GM06990 (cell line): ENCODE results near the gene CAPN13.

Experiments used
- DNase-seq: peaks from one replicate; pipeline ENCODE4 v3.0.0-alpha.2; 2011; ENCODE audit not compliant: insufficient read length; ENCODE audit errors: extremely low read depth
- H3K27me3 ChIP-seq: replicated peaks from 2 replicates; pipeline ENCODE4 v1.6.0; 2011; ENCODE audit warnings: low read length; ENCODE audit not compliant: control insufficient read depth, insufficient read depth
- H3K36me3 ChIP-seq: 2 replicates; pipeline ENCODE4 v1.5.1; 2011; ENCODE audit warnings: low read length; ENCODE audit not compliant: control insufficient read depth, insufficient read depth
- H3K4me3 ChIP-seq: replicated peaks from 2 replicates; pipeline ENCODE4 v1.5.1; 2011; ENCODE audit warnings: low read depth, mild to moderate bottlenecking, control low read depth, low read length
- TF ChIP-seq, protein P1 (sequence below): IDR thresholded peaks from 2 replicates; pipeline ENCODE4 v1.5.1; 2011; ENCODE audit warnings: low read length, control low read depth, mild to moderate bottlenecking, inconsistent platforms; ENCODE audit not compliant: insufficient read depth, poor library complexity, severe bottlenecking

The CAPN13 gene

DNA sequence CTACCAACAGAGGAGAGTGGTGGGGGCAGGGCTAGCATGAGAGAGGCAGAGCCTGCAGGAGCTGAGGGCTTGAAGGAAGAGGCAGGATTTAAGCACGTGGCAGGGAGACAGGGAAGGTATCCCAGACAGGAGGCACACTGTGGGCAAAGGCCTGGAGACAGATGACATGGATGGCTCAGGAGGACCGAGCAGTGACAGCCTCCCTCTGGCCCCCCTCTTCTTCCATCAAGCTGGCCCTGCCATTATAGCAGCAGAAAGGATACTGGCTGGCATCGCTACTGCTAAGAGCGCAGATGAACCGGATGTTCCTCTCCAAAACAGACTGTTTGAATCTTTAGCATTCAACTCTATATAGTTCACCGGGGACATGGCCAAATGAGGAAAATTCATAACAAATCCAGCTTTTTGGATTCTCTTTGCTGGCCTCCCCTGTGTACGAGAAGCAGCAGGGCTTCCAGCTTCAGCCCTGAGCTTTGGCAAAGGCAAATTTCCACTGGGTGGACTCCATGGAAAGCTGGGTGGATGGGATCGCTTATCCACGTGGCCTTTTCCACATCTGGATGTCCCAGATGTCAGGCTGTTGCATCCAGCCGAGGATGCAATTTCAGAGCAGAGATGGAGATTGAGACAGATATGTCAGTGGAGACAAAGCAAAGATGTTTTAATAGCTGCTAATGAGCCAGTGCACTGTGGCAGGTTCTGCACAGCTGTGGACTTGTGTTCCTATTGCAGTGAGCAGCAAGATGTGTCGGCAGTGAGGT lies 36.2 kb downstream of the CAPN13 start:
- TF ChIP-seq, protein P1, sequence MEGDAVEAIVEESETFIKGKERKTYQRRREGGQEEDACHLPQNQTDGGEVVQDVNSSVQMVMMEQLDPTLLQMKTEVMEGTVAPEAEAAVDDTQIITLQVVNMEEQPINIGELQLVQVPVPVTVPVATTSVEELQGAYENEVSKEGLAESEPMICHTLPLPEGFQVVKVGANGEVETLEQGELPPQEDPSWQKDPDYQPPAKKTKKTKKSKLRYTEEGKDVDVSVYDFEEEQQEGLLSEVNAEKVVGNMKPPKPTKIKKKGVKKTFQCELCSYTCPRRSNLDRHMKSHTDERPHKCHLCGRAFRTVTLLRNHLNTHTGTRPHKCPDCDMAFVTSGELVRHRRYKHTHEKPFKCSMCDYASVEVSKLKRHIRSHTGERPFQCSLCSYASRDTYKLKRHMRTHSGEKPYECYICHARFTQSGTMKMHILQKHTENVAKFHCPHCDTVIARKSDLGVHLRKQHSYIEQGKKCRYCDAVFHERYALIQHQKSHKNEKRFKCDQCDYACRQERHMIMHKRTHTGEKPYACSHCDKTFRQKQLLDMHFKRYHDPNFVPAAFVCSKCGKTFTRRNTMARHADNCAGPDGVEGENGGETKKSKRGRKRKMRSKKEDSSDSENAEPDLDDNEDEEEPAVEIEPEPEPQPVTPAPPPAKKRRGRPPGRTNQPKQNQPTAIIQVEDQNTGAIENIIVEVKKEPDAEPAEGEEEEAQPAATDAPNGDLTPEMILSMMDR: no peak
- Histone ChIP-seq H3K36me3 (no peaks in the 10 kb centered on the region), H3K4me3 (no peak overlapping the region), H3K27me3 (no peaks in the 10 kb centered on the region; the same call in none of the 2 replicates)
- DNase-seq: no peak

DNA sequence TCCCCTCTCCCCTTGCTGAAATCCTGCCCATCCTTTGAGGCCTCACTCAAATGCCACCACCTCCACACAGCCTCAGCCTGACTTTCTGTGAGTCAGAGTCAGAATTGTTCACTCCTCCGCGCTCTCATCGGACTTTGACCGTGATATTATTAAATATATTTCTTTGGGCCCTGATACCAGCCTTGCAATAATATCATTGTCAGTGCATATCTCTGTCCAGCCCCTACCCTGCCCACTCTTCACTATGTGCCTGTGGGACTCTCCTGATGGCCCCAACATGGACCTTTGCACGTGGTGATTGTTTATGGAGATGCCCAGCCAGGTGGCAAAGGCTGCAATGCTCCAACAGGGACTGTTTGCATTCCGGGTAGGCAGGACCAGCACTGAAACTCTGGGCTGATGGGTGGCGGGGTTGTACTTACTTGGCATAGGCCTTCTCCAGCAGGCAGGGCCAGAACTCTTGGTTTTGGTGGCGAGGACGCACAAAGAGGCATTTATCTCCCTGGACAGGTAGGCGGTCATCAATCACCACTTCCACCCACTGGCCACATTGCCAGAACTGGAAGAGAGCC lies 37.3 kb downstream of the CAPN13 start:
- H3K4me3 ChIP-seq: no peak overlapping the region
- no peak for DNase-seq
- TF ChIP-seq, protein P1: no peak

DNA sequence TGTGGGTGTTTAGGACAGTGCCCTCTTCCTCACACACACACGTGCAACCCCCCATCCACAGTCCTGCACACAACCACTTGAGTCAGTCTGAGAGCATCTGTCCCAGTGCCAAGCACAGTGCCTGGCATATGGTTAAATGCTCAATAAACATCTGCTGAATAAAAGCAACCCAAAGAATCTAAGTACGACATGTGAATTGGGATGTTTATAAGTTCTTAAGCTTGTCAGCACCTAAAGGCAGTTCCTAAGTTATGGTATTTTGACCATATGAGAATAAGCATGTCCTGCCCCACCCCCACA lies 37.8 kb downstream of the CAPN13 start:
- Histone ChIP-seq H3K27me3 (peaks cover 2% of the 10 kb centered on the region), H3K4me3 (no peak overlapping the region), H3K36me3 (no peaks in the 10 kb centered on the region)
- TF ChIP-seq, protein P1: no peak
- no peak for DNase-seq

More for the DNA sequence above, 37.3 kb downstream of the CAPN13 start:
- Histone ChIP-seq H3K36me3 (no peaks in the 10 kb centered on the region), H3K27me3 (peaks cover 2% of the 10 kb centered on the region)

DNA sequence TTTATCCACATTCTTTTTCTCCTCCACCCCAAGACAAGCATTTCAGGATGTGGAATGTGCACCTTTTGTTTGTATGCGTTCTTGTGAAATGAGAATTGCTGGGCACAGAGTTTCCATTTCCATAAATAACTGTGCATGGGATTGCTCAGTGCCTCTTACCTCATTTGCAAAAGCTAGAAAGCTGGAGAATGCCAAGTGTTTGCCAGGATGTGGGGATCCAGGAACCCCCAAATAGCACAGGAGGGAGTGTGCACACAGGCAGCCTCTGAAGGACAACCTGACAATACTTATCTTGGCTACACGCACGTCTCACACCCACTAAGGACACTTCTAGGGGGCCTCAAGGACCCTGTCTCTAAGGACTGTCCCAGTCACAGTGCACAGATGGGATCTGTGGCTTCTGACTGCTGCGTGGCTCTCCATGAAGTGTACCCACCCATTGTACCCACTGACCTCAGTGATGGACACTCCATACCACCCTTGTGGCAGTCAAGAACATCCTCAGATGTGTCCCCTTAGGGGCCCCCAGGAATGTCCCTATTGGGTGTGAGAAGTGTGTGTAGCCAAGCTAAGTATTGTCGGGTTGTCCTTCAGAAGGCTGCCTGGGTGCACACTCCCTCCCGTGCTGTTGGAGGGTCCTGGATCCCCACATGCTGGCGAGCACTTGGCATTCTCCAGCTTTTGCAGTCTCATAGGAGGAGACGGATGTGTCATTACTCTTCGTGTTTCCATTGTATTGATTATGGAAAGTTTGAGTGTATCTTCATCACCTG lies 38.4 kb downstream of the CAPN13 start:
- no peak overlapping the region for H3K4me3 ChIP-seq
- TF ChIP-seq, protein P1: no peak

DNA sequence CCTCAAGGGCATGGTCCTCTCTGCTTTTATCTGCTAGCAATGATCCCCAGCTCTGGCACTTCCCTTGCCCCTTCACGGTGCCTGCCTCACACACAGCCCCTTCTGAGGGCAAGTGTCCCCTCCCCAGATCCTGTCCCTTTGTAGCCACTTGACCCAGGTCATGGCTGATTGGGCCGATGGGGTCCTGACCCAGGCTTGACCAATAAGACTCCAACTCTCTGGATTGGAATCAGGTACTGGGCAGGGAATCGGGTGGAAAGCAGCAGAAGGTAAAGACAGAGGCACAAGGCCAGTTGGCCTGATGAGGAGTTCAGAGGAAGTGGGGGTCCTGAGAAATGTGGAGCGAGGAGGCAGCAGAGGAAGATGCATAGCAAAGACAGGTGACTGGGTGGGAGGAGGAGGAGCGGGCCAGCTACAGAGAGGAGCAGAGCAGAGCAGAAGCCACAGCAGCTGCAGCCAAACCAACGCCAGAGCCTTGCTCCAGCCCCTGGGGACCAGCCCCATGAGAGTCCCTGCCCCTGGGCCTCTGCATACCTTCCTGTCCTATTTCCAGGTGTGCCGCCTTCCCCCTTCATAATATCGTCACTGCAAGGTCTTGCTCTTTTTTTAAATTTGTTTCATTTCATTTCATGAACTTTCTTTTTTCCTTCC lies 39.1 kb downstream of the CAPN13 start:
- no peak overlapping the region for H3K4me3 ChIP-seq
- no peak for DNase-seq
- peaks cover 2% of the 10 kb centered on the region for H3K27me3 ChIP-seq

More for the DNA sequence above, 38.4 kb downstream of the CAPN13 start:
- H3K27me3 ChIP-seq: peaks cover 2% of the 10 kb centered on the region
- H3K36me3 ChIP-seq: no peaks in the 10 kb centered on the region
- no peak for DNase-seq

More for the DNA sequence above, 39.1 kb downstream of the CAPN13 start:
- TF ChIP-seq, protein P1: no peak
- H3K36me3 ChIP-seq: no peaks in the 10 kb centered on the region
